AG08396 (cell line): Measurements from ENCODE around the gene NCOA4.
A peak's percentile ranks its signal among the peaks of the same experiment; 100 is the strongest.
"Not testable (repeated sequence)": the region's sequence is repeated elsewhere in the genome, so short reads cannot be mapped to it uniquely, and the experiment has no call there.

Source experiments
- DNase-seq: peaks from one replicate; pipeline ENCODE4 v3.0.0; 2012; ENCODE audit warnings: low spot score, mixed read lengths

Gene NCOA4

GRCh38 chr10:46030091-46030937 is at the start of gene NCOA4:
TSS of gene NCOA4 (minus strand) at chr10:46030623. CDS start at chr10:46016680, 13,943 bp downstream.
- DNase-seq = peak; percentile 98

- no peak for DNase-seq
Observed at GRCh38 chr10:46079831-46080585, 49.6 kb upstream of the NCOA4 start.

- no peak for DNase-seq
Observed at GRCh38 chr10:46077731-46078413, 47.4 kb upstream of the NCOA4 start.

GRCh38 chr10:46077141-46077554 is 46.7 kb upstream of the NCOA4 start:
- no peak for DNase-seq

- DNase-seq = no peak
Observed at GRCh38 chr10:46075869-46076268, 45.4 kb upstream of the NCOA4 start.

GRCh38 chr10:46074196-46074946 is 43.9 kb upstream of the NCOA4 start:
- DNase-seq = no peak

GRCh38 chr10:46073564-46073963 is 43.1 kb upstream of the NCOA4 start:
- DNase-seq = no peak

GRCh38 chr10:46070749-46071148 is 40.3 kb upstream of the NCOA4 start:
- DNase-seq = no peak

- DNase-seq = no peak
Observed at GRCh38 chr10:46069771-46070463, 39.5 kb upstream of the NCOA4 start.

GRCh38 chr10:46068905-46069304 is 38.5 kb upstream of the NCOA4 start:
- no peak for DNase-seq

GRCh38 chr10:46068117-46068516 is 37.7 kb upstream of the NCOA4 start:
- DNase-seq = no peak

- no peak for DNase-seq
Observed at GRCh38 chr10:46064269-46064817, 33.9 kb upstream of the NCOA4 start.

- no peak for DNase-seq
Observed at GRCh38 chr10:46062723-46063428, 32.5 kb upstream of the NCOA4 start.

- no peak for DNase-seq
Observed at GRCh38 chr10:46060706-46061105, 30.3 kb upstream of the NCOA4 start.

- not testable (repeated sequence) for DNase-seq
Observed at GRCh38 chr10:46057927-46058326, 27.5 kb upstream of the NCOA4 start.

GRCh38 chr10:46057038-46057437 is 26.6 kb upstream of the NCOA4 start:
- no peak for DNase-seq

- DNase-seq = no peak
Observed at GRCh38 chr10:46055771-46056170, 25.3 kb upstream of the NCOA4 start.

- no peak for DNase-seq
Observed at GRCh38 chr10:46053534-46054434, 23.4 kb upstream of the NCOA4 start.

GRCh38 chr10:46052791-46053375 is 22.5 kb upstream of the NCOA4 start:
- no peak for DNase-seq
